Epidermal melanocyte (primary cell): ENCODE data around the gene PDCD11.
A peak's percentile ranks its signal among the peaks of the same experiment; 100 is the strongest.
"Not testable (repeated sequence)": the region's sequence is repeated elsewhere in the genome, so short reads cannot be mapped to it uniquely, and the experiment has no call there.

Experiments
- DNase-seq: peaks from one replicate; pipeline ENCODE4 v3.0.0; 2011; ENCODE audit warnings: low spot score; ENCODE audit not compliant: insufficient read length

The PDCD11 gene

DNA sequence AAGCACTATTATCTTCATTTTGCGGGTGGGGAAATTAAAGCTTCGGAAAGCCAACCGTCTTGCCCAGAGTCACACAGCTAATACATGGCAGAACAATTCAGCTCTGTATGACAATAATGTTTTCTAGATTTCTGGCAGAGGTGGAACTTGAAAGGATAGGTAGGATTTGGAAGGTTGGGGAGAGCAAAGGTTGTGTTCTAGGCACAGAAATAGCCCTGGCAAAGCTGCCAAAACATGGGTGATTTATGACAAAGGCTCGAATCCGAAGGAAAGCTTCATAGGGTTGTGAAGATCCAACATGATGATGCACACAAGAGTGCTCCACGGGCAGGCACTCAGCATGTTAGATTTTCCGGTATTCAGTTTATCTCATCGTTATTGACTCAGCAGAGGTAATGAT lies 19.2 kb downstream of the PDCD11 start:
- DNase-seq, result no peak

DNA sequence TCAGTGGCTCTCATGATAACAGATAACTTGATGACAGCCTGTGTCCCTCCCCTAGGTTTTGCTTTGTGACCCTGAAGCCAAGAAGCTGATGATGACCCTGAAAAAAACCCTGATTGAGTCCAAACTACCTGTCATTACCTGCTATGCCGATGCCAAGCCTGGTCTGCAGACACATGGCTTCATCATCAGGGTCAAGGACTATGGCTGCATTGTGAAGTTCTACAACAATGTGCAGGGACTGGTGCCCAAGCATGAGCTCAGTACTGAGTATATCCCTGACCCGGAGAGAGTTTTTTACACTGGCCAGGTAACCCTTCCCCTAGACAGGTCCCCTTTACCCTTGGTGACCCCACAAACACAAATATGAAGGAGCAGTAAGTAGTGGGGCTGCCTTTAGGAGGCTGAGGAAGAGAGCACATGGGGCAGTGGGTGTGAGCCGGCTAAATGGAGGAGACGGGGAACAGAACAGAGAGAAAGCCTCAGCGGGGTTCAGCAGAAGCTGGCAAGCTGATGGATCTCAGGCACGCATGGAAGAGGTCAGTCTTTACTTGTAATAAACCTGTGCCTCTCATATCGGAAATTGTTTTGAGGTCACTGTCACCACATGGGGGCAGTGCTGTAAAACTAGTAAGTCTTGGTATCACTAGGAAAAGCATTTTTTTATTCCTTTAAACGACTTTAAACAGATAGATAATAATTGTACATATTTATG lies 20.2 kb downstream of the PDCD11 start:
- peak; percentile 50 for DNase-seq

DNA sequence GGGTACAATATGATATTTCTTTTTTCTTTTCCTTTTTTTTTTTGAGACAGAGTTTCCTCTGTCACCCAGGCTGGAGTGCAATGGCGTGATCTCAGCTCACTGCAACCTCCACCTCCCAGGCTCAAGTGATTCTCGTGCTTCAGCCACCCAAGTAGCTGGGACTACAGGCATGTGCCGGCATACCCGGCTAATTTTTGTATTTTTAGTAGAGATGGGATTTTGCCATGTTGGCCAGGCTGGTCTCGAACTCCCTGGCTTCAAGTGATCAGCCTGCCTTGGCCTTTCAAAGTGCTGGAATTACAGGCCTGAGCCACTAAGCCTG lies 20.7 kb downstream of the PDCD11 start:
- DNase-seq, result not testable (repeated sequence)

DNA sequence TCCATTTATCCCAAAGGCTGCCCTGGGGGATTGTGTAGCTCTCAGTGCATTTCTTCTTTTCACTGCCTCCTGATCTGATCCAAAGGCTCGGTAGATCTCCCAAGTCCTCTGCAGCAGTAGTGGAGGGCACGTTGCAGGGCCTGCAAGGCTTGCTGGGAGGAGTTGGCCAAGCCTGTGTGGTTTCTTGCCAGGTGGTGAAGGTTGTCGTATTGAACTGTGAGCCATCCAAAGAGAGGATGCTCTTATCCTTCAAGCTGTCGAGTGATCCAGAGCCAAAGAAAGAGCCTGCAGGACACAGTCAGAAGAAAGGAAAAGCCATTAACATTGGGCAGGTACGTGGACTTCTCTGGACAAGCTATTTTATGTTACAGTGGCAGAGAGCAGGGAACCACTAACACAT lies 21.2 kb downstream of the PDCD11 start:
- no peak for DNase-seq

DNA sequence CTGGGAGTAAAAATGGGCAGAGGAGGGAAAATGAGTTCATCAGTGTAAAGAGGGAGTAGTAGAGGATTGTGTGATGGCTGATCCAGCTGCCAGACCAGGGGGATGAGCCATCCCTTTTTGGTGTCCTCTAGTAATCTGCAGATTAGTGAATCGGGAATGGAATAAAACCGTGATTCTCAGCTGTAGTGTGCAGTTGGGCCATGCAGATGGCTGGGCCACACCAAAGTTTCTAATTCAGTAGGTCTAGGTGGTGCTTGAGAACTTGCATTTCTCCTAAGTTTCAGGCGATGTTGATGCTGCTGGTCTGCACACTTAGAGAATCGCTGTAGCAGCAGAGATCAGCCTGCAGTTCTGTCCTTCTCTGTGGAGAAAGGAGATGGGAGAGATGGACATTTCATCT lies 22.7 kb downstream of the PDCD11 start:
- DNase-seq, result no peak

DNA sequence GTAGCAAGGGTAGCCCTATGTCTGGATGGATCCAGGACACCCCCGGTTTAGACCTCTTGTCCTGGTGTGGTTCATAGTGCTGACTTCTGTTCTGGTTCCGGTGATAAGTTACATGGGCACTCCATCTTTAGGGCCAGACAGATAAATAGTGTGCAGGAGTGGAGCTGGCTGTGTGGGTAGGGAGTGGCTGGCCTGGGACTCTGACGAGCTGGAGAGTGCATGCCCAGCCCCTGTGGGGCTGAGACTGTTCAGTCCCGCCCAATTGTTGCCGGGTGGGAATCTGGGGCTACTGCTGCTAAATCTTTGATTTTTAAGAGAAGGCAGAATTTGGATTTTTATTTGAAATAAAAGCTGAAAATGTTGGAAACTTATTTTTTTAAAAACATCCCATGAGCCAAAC lies 27.3 kb downstream of the PDCD11 start:
- no peak for DNase-seq

DNA sequence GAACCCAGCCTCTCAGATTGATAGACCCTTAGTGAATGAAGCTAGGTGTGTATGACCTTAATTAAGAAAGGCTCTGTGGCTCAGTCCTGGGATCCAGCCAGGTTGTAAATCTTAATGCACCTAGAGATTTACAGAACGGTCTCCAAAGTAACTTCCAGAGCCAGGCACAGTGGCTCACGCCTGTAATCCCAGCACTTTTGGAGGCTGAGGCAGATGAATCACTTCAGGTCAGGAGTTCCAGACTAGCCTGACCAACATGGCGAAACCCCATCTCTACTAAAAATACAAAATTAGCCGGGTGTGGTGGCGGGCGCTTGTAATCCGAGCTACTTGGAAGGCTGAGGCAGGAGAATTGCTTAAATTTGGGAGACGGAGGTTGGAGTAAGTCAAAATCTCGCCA lies 31.4 kb downstream of the PDCD11 start:
- DNase-seq, result no peak

DNA sequence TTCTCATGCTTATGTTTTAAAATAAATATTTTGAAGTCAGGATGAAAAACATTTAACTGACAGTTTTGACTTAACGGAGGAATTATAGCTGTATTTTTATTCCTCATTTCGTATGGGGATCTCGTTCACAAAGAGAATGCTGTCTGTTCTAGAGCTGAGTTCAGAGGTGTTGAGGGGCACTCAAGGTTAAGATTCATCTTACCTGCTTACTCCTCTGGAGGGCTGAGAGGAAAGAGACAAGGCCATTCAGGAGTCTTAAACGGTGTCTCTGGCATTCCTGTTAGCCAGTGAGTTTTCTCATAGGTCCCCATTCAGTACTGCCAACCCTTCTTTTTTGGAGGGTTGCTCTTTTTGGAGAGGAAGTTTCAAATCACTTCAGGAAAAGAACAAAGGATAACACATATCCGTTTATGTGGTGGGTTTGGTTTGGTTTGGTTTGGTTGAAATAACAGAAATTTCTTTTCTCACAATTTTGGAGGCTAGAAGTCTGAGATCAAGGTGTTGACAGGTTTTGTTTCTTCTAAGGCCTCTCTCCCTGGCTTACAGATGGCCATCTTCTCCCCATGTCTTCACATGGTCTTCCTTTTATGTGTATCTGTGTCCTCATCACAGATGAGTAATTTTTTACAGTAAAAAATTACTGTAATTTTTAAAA lies 32.7 kb downstream of the PDCD11 start:
- no peak for DNase-seq

DNA sequence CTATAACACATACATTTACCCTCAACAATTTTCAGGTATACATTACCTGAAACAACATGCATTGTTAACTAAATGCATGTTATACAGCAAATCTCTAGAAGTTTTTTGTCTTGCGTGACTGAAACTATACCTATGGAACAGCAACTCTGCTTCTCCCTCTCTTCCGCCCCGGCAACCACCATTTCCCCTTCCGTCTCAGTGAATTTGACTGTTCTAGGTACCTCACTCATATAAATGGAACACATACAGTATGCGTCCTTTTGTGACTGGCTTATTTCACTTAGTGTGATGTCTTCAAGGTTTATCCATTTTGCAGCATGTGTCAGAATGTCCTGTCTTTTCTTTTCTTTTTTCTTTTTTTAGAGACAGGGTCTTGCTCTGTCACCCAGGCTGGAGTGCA lies 33.2 kb downstream of the PDCD11 start:
- DNase-seq, result no peak

DNA sequence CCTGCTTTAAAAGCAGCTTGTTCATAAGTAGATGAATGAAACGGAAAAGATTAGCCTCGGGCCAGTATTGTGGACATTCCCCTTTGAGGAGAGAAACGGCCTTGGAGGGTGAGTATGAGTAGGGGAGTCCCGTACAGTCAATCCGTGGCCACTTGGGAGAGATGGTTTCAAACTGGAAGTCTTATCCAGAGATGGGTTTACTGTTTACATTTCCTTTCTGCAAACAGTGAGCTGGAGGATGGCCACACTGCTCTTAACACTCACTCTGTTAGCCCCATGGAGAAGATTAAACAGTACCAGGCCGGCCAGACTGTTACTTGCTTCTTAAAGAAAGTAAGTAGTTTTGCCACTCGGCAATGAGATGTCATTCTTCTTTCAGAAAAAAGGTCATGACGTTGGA lies 35.5 kb downstream of the PDCD11 start:
- DNase-seq, result no peak

DNA sequence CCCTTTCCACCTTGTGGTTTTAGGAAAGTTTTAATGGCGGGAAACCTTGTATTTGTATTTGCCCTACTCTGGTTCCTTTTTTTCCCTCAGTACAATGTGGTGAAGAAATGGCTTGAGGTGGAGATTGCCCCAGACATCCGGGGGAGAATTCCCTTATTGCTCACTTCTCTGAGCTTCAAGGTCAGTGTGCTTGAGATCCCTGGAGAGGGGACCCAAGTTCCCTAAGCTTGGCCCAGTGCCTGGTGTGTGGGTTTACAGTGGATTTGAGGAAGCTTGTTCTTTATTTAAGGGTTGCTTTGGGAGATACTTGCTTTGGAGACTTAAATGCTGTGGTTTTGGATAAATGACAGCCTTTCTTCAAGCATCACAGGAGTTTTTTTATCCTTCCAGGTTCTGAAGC lies 37.4 kb downstream of the PDCD11 start:
- no peak for DNase-seq

DNA sequence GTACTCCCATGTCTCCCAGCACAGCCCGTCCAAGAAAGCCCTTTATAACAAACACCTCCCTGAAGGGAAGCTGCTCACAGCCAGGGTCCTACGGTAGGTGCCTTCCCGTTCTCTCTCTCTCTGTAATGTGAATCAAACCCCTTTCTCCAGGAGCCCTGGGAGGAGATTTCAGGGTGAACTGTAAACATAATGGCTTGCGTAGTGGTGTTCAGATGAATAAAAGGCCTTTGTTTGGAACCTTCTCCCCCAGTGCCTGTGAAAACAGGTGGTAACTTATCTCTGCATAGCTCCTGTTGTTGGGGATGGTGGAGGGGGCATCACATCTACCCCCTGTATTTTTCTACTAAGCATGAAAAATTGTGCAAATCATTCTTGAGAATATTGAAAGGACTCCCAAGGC lies 43.4 kb downstream of the PDCD11 start:
- DNase-seq, result no peak

DNA sequence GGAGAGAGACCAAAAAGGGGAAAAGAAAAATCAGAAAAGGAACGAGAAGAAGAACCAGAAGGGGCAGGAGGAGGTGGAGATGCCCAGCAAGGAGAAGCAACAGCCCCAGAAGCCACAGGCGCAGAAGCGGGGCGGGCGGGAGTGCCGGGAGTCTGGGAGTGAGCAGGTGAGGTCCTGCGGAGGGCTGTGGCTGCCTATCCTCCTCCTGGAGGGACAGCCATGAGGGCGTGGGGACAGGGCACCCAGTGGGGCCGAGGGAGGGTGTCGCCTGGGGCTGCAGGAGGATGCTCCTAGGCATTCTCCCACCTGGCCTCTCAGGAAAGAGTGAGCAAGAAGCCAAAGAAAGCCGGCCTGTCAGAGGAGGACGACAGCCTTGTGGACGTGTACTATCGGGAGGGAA lies 44.0 kb downstream of the PDCD11 start:
- DNase-seq, result no peak

DNA sequence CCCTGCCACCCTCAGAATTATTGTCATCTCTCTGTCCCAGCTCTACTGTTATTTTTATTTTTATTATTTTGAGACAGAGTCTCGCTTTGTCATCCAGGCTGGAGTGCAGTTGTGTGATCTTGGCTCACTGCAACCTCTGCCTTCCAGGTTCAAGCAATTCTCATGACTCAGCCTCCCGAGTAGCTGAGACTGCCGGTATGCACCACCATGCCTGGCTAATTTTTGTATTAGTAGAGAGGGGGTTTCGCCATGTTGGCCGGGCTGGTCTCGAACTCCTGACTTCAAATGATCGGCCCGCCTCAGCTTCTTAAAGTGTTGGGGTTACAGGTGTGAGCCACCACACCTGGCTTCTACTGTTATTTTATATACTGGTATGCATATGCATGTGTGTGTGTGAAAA lies 44.8 kb downstream of the PDCD11 start:
- DNase-seq, result no peak

DNA sequence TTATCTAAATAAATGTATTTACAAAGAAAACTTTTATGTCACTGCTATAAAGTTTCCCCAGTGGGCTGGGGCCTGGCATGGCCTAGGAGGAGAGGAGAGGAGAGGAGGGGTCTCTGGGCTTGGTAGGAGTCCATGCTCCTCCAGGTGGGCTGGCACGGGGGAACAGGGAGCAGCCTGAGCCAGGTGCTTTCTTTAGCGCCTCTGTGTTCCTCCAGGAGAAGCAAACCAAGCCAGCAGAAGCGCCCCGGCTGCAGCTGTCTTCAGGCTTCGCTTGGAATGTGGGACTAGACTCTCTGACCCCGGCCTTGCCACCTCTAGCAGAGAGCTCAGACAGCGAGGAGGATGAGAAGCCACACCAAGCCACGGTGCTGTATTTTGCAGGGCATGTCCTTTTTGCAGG lies 45.2 kb downstream of the PDCD11 start:
- no peak for DNase-seq

DNA sequence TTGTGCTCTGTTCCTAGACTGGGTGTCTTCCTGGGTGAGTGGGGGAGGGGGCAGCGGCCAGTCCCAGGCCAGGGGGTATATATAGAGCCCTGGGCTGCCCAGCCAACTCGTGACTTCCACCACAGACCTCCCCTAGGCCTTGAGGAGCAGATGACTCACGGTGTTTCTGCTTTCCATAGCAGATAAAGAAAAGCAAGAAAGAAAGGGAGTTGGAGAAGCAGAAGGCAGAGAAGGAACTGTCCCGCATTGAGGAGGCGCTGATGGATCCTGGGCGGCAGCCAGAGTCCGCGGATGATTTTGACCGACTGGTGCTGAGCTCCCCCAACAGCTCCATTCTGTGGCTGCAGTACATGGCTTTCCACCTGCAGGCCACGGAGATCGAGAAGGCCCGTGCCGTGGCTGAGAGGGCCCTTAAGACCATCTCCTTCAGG lies 45.6 kb downstream of the PDCD11 start:
- DNase-seq, result no peak

DNA sequence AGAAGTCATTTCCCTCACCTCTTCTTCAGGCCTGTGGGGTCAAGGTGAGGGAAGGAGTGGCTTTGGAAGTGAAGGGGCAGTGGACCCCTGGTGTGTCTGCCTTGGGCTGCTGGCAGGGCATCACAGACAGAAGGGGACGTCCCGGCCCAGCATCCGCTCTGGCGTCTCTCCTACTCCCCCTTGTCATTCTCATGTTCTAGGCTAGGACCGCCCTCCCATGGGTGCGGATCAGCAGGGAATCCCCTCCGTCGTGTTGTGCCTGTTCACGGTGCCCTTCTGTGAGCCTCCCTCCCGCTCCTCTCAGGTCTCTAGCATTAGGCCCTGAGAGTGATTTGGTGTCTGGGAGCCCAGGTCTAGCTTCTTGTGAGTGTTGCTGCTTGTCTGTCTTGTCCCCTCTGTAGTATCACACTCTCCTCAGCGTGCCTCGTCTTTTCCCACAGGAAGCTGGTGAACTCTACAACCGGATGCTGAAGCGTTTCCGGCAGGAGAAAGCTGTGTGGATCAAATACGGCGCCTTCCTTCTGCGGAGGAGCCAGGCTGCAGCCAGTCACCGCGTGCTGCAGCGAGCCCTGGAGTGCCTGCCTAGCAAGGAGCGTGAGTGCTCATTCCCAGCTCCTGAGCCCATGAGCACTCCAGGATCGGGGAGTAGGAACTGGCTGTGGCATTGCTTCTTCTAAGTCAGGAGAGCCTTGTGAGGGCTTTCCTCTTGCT lies 47.2 kb downstream of the PDCD11 start:
- no peak for DNase-seq

DNA sequence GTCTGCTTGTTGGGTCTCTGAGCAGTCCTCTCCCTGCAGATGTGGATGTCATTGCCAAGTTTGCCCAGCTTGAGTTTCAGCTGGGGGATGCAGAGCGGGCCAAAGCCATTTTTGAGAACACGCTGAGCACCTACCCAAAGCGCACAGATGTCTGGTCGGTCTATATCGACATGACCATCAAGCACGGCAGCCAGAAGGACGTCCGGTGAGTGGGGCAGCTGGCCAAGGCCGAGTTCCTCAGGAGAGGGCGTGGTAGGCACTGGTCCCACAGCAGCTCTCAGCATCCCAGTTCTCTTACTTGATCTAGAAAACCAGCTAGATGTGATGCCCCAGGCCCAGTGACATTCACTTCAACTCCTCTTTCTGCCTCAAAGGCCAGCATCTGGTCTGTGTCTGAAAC lies 48.1 kb downstream of the PDCD11 start:
- no peak for DNase-seq

DNA sequence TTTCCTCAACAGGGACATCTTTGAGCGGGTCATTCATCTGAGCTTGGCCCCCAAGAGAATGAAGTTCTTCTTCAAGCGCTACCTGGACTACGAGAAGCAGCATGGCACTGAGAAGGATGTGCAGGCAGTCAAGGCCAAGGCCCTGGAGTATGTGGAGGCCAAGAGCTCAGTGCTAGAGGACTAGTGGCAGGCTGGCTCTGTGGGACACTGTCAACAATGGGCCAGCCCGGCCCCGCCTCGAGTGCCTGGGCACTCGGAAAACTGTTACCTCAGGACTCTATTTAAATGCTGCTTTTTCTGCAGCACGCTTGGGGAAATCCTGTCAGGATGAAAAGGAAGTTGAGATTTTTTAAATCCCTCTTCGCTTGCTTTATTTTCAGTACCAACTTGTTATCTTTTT lies 48.9 kb downstream of the PDCD11 start:
- DNase-seq, result no peak

DNA sequence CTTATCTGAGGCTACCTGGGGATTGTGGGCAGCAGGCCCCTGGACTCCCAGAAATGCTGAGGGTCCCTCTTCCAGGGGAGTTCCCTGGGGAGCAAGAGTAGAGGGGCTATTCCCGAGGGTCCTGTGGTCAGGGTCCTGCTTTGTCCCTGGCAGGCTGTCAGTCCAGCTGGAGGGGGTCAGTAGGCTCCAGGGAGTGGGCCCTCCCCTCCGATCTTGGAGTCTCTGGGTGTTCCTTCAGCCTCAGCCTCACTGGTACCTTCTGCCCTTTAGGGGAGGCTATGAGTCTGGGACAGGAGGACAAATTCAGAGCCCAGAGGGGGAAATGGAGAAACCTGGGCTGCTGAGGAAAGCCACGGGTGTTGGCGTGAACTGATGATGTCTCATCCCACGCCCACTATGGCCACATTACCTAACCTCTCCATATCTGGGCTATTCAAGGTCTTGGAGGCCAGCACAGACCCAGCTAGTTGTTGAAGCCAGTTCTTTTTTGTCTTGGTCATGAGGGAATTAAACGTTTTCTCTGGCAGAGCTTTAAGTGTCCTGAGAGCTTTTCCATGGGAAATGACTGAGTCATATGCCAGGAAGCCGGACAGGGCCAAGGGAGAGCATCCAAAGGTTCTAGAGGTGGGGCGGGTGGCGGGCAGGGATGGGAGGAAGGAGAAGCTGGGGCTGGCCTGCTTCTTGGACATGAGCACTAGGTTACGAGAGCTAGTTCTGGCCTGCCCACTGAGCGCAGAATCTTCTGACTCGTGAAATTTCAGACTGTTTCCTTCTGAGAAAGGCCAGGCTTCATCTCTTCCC lies 49.5 kb downstream of the PDCD11 start:
- no peak for DNase-seq

DNA sequence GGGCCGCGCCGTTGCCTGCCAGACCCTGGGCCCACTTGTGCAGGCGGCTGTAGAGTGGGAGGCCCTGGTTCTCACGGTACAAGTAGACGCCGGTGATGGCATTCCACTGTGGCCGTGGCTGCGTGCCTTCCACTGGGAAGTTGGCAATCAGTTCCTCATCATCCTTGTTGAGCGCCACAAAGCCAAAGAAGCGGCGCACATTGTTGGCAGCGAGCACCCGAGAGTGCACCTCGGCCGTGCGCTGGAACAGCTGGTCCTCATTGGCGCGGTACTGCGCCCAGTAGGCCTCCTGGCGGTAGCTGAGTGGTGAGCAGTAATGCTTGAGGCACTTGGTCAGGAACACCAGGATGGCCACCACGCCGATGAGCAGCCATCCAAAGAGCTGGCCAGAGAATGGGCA lies 50.8 kb downstream of the PDCD11 start:
- DNase-seq, result no peak

DNA sequence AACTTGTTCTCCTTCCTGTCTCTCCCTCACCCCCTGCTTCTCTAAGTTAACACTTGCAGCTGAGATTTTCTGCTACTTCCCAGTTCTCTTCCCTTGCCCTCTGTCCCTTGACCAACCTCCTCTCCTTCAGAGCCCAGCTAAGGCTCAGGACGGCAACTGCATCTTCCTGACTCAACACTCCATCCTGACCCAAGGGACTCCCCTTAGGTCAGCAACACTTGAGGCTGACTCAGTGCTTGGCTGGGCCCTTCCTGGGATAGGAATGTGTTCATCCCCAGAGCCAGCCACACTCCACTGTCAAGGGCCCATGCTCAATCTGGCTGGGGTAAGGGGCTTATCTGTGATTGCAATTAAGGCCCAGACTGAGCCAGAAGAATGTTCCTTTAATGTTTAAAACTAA lies 52.3 kb downstream of the PDCD11 start:
- DNase-seq, result no peak
